ENCODE measurements around the gene CNDP1.

CNDP1 gene

DNA sequence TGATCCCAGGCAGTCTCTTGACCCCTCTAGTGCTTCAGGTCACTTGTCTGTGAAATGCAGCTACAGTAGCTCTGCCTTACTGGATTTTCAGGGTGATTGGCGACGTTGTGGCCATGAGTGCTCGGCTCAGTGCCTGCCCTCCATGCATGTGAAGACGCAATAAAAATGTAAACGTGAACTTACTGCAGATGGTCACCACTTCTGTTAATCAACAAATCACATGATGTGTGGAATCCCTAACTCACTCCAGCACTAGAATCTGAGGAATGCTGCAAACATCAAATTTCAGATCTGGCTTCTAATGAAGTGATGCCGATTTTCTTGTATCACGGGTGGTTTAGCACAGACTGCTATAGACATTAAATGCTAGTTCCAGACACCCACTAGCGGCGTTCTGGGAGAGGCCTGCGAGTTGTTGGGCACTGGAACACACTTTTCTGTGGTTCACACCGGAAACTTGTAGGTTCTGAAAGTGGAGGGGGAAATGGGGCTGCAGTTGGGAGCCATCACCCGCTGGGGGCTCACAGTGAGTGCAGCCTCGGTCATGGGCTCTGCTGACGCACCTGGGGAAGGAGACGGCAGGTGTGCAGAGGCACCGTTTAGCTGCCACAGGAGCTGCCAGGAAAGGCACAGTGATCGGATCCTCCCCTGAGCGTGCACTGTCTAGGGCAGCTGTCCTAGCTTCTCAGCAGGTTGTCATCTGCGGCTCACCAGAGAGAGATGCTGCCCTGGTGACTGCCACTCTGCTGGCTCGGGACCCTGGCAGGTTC lies 6.5 kb downstream of the CNDP1 start:
- TF ChIP-seq, protein P1, sequence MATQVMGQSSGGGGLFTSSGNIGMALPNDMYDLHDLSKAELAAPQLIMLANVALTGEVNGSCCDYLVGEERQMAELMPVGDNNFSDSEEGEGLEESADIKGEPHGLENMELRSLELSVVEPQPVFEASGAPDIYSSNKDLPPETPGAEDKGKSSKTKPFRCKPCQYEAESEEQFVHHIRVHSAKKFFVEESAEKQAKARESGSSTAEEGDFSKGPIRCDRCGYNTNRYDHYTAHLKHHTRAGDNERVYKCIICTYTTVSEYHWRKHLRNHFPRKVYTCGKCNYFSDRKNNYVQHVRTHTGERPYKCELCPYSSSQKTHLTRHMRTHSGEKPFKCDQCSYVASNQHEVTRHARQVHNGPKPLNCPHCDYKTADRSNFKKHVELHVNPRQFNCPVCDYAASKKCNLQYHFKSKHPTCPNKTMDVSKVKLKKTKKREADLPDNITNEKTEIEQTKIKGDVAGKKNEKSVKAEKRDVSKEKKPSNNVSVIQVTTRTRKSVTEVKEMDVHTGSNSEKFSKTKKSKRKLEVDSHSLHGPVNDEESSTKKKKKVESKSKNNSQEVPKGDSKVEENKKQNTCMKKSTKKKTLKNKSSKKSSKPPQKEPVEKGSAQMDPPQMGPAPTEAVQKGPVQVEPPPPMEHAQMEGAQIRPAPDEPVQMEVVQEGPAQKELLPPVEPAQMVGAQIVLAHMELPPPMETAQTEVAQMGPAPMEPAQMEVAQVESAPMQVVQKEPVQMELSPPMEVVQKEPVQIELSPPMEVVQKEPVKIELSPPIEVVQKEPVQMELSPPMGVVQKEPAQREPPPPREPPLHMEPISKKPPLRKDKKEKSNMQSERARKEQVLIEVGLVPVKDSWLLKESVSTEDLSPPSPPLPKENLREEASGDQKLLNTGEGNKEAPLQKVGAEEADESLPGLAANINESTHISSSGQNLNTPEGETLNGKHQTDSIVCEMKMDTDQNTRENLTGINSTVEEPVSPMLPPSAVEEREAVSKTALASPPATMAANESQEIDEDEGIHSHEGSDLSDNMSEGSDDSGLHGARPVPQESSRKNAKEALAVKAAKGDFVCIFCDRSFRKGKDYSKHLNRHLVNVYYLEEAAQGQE (IDR thresholded peaks at IDR 0.05; ENCODE audit: insufficient read depth in 1 of 2, low read depth in 2 of 2, low read length in 2 of 2) = no peak
- no peak for TF ChIP-seq FOXP2 (optimal IDR thresholded peaks at IDR 0.05; ENCODE audit: borderline replicate concordance, extremely low read depth, extremely low read length, insufficient read depth)
- TF ChIP-seq POLR2AphosphoS5 (IDR thresholded peaks at IDR 0.05; ENCODE audit: low read depth, low read length) = no peak
- TF ChIP-seq SIN3A (IDR thresholded peaks at IDR 0.05; ENCODE audit: borderline replicate concordance, insufficient read depth, low read length) = no peak
- no peak for TF ChIP-seq TAF1 (IDR thresholded peaks at IDR 0.05; ENCODE audit: borderline replicate concordance, insufficient read depth, low read length)

DNA sequence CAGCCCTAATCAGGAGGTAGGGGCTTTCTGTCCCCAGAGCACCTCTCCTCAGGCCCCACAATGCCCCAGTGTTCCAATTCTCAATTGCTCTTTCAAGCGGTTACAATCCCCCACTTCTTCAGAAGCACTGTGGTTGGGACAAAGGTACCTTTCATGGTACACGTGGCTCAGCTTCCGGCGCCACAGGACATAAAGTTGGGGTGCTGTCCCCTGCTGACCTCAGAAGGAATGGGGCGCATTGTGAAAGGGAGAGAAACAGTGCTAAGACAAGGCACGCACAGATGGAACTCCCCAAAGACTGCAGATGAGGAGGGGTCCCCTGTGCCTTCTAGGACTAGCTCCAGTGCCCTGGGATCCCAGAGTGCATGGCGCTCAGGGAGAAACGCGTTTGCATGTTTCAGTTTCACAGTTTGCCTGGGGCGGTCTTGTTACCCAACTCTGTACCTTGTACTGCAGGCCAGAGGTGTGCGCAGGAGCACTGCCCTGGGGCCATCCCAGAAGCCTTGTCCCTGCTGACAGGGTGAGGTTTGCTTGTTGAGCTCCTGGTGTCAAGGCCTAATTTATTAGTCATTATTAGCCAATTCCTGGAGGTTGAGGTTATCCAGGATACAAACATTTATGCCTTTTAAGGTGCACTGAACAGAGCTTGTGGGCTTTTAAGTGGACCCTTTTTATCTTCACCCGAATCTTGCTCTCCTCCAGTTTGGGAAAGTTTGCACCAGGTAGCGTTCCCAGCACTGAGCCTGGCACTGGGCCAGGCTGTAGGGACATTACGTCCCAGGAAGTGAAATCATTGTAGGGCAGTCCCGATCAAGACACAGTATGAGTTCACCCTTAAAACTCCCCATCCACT lies 7.6 kb downstream of the CNDP1 start:
- TF ChIP-seq SIN3A (IDR thresholded peaks at IDR 0.05; ENCODE audit: borderline replicate concordance, insufficient read depth, low read length) = no peak
- TF ChIP-seq, protein P1 (IDR thresholded peaks at IDR 0.05; ENCODE audit: insufficient read depth in 1 of 2, low read depth in 2 of 2, low read length in 2 of 2) = no peak
- TF ChIP-seq POLR2AphosphoS5 (IDR thresholded peaks at IDR 0.05; ENCODE audit: low read depth, low read length) = no peak
- TF ChIP-seq TAF1 (IDR thresholded peaks at IDR 0.05; ENCODE audit: borderline replicate concordance, insufficient read depth, low read length) = no peak
- TF ChIP-seq FOXP2 (optimal IDR thresholded peaks at IDR 0.05; ENCODE audit: borderline replicate concordance, extremely low read depth, extremely low read length, insufficient read depth) = no peak

DNA sequence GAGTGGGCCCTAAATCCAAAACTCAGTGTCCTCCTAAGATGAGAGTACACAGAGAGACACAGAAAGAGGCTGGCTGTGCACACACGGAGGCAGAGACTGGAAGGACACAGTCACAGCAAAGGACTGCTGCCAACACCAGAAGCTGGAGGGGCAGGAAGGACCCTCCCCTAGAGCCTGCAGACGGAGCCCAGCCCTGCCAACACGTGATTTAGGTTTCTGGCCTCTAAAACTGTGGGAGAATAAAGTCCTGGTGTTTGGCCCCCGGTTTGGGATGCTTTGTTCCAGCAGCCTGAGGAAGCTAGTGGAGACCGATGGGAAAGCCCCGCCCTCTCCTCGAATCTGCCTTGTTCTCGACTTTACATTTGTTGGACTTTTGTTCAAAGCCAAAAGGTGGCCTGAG lies 10.6 kb downstream of the CNDP1 start:
- TF ChIP-seq SIN3A (IDR thresholded peaks at IDR 0.05; ENCODE audit: borderline replicate concordance, insufficient read depth, low read length) (no peak), TAF1 (IDR thresholded peaks at IDR 0.05; ENCODE audit: borderline replicate concordance, insufficient read depth, low read length) (no peak), POLR2AphosphoS5 (IDR thresholded peaks at IDR 0.05; ENCODE audit: low read depth, low read length) (no peak), FOXP2 (optimal IDR thresholded peaks at IDR 0.05; ENCODE audit: borderline replicate concordance, extremely low read depth, extremely low read length, insufficient read depth) (no peak)
- TF ChIP-seq, protein P1 (IDR thresholded peaks at IDR 0.05; ENCODE audit: insufficient read depth in 1 of 2, low read depth in 2 of 2, low read length in 2 of 2) = no peak

DNA sequence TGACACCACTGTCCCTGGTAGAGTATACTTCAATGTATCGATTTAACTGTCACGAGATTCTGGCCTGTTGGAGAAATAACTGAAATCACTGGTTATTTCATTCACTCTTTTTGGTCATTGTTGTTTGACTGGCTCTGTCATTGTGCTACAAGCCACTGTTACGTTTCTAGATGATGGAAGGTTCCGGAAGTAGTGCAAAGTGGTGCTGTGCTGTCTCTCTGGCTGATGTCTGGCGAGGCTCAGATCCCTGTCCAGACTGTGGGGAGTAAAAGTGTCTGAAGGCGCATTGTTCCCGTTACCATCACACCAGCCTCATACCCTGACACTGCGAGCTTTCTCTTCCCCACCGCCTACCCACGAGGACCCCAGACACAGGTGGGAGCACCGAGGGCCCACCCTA lies 11.7 kb downstream of the CNDP1 start:
- TF ChIP-seq SIN3A (IDR thresholded peaks at IDR 0.05; ENCODE audit: borderline replicate concordance, insufficient read depth, low read length) (no peak), TAF1 (IDR thresholded peaks at IDR 0.05; ENCODE audit: borderline replicate concordance, insufficient read depth, low read length) (no peak), FOXP2 (optimal IDR thresholded peaks at IDR 0.05; ENCODE audit: borderline replicate concordance, extremely low read depth, extremely low read length, insufficient read depth) (no peak), POLR2AphosphoS5 (IDR thresholded peaks at IDR 0.05; ENCODE audit: low read depth, low read length) (no peak)
- TF ChIP-seq, protein P1 (IDR thresholded peaks at IDR 0.05; ENCODE audit: insufficient read depth in 1 of 2, low read depth in 2 of 2, low read length in 2 of 2) = no peak

All from PFSK-1 (cell line).